Fibroblast of lung (primary cell): ENCODE data around the gene GTPBP1.

Source experiments
- EZH2 ChIP-seq: IDR thresholded peaks from 2 replicates; pipeline ENCODE4 v1.5.1; 2012; ENCODE audit warnings: low read length, control low read depth, mild to moderate bottlenecking; ENCODE audit errors: missing control alignments
- TF ChIP-seq, protein P1 (sequence below), 2 donors: IDR thresholded peaks in 1 of 2; conservative IDR thresholded peaks in 1 of 2; 1 replicate in 1 of 2; 2 replicates in 1 of 2; pipeline ENCODE4 v1.5.1; 2011 to 2012; ENCODE audit warnings: low read length in 2 of 2, control low read depth in 1 of 2, inconsistent platforms in 1 of 2, low read depth in 1 of 2, mild to moderate bottlenecking in 1 of 2

DNA sequence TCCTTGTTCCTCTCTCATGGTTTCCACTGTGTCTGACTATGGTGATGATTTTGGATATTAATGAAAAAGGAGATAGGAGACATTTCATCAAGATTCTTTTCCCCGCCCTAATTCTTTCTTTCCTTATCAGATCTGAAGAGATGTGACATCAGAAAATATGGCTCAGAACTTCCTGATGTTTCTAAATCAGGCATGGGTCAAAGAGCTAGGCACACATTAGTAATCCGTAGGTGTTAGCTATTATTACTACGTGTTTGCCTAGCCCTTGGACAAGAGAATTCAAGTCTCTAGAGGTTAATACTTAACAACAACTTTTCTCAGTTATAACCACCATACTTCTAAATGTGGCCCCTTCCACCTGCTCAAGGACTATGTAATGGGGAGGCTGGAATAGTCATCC lies 10.8 kb upstream of the GTPBP1 start:
- TF ChIP-seq, protein P1, sequence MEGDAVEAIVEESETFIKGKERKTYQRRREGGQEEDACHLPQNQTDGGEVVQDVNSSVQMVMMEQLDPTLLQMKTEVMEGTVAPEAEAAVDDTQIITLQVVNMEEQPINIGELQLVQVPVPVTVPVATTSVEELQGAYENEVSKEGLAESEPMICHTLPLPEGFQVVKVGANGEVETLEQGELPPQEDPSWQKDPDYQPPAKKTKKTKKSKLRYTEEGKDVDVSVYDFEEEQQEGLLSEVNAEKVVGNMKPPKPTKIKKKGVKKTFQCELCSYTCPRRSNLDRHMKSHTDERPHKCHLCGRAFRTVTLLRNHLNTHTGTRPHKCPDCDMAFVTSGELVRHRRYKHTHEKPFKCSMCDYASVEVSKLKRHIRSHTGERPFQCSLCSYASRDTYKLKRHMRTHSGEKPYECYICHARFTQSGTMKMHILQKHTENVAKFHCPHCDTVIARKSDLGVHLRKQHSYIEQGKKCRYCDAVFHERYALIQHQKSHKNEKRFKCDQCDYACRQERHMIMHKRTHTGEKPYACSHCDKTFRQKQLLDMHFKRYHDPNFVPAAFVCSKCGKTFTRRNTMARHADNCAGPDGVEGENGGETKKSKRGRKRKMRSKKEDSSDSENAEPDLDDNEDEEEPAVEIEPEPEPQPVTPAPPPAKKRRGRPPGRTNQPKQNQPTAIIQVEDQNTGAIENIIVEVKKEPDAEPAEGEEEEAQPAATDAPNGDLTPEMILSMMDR (conservative IDR thresholded peaks at IDR 0.05 in 1 of 2, IDR thresholded peaks at IDR 0.05 in 1 of 2; ENCODE audit: low read depth in 1 of 2, low read length in 2 of 2), result no peak
- TF ChIP-seq EZH2, result no peak
